ENCODE data around the gene PPP1R3C. TPM values are rescaled to one million over a fixed set of nuclear protein-coding genes. Genes with fewer than 3 reads are reported as not detected.

The PPP1R3C gene
- total RNA-seq, 2 donors from 2014 or later, result 0.51 to 0.91 TPM

- no peak overlapping the region for H3K4me3 ChIP-seq (ENCODE audit: low read length)
- H3K4me1 ChIP-seq (ENCODE audit: control insufficient read depth, insufficient read depth, low read length), result no peaks in the 10 kb centered on the region
- no peaks in the 10 kb centered on the region for H3K36me3 ChIP-seq (ENCODE audit: control insufficient read depth, insufficient read depth, low read length)
- Mint-ChIP-seq H3K4me3 (no peak overlapping the region), H3K4me1 (no peaks in the 10 kb centered on the region), H3K9me3 (no peaks in the 10 kb centered on the region), H3K36me3 (ENCODE audit: low read depth) (no peaks in the 10 kb centered on the region), H3K27ac (no peak overlapping the region), H3K27me3 (ENCODE audit: insufficient read depth) (peaks cover 6% of the 10 kb centered on the region)
- no peaks in the 10 kb centered on the region for H3K27me3 ChIP-seq (ENCODE audit: control insufficient read depth, insufficient read depth, low read length, poor library complexity, severe bottlenecking)
- 86% methylated on average over 1 of the region's 1 CpG; no CpG with 5 or more reads in 1 of the 2 experiments for WGBS, 2 experiments (ENCODE audit: insufficient coverage in 1 of 2, insufficient read length in 1 of 2)
- no peak for TF ChIP-seq CTCF (conservative IDR thresholded peaks at IDR 0.05)
- H3K27ac ChIP-seq (ENCODE audit: low read depth, low read length), result no peak overlapping the region
- DNase-seq, result no peak
- H3K9me3 ChIP-seq (ENCODE audit: control insufficient read depth, low read length), result no peaks in the 10 kb centered on the region
- no peak overlapping the region for H3K9ac ChIP-seq (ENCODE audit: extremely low read depth, low read length, poor library complexity, severe bottlenecking)
Observed at GRCh38 chr10:91616137-91616536, 16.7 kb downstream of the PPP1R3C start.

GRCh38 chr10:91614225-91614624 lies 18.6 kb downstream of the PPP1R3C start:
- H3K4me3 ChIP-seq (ENCODE audit: low read length), result no peak overlapping the region
- no peaks in the 10 kb centered on the region for H3K36me3 ChIP-seq (ENCODE audit: control insufficient read depth, insufficient read depth, low read length)
- no peak overlapping the region for H3K4me3 Mint-ChIP-seq
- no peak overlapping the region for H3K9ac ChIP-seq (ENCODE audit: extremely low read depth, low read length, poor library complexity, severe bottlenecking)
- 82 to 96% methylated on average over 2 of the region's 2 CpGs for WGBS, 2 experiments (ENCODE audit: insufficient coverage in 1 of 2, insufficient read length in 1 of 2)
- H3K27ac Mint-ChIP-seq, result no peak overlapping the region
- no peak for DNase-seq
- H3K36me3 Mint-ChIP-seq (ENCODE audit: low read depth), result no peaks in the 10 kb centered on the region
- H3K9me3 Mint-ChIP-seq, result no peaks in the 10 kb centered on the region
- H3K9me3 ChIP-seq (ENCODE audit: control insufficient read depth, low read length), result no peaks in the 10 kb centered on the region
- H3K27ac ChIP-seq (ENCODE audit: low read depth, low read length), result no peak overlapping the region
- H3K4me1 Mint-ChIP-seq, result no peaks in the 10 kb centered on the region
- H3K4me1 ChIP-seq (ENCODE audit: control insufficient read depth, insufficient read depth, low read length), result no peaks in the 10 kb centered on the region
- no peaks in the 10 kb centered on the region for H3K27me3 ChIP-seq (ENCODE audit: control insufficient read depth, insufficient read depth, low read length, poor library complexity, severe bottlenecking)
- peaks cover 6% of the 10 kb centered on the region for H3K27me3 Mint-ChIP-seq (ENCODE audit: insufficient read depth)
- TF ChIP-seq CTCF (conservative IDR thresholded peaks at IDR 0.05), result no peak

GRCh38 chr10:91613411-91614187 lies 19.3 kb downstream of the PPP1R3C start:
- H3K27ac ChIP-seq (ENCODE audit: low read depth, low read length), result no peak overlapping the region

More at GRCh38 chr10:91613411-91614187, 19.3 kb downstream of the PPP1R3C start:
- Mint-ChIP-seq H3K36me3 (ENCODE audit: low read depth) (no peaks in the 10 kb centered on the region), H3K4me3 (no peak overlapping the region), H3K9me3 (no peaks in the 10 kb centered on the region), H3K4me1 (no peaks in the 10 kb centered on the region), H3K27ac (no peak overlapping the region), H3K27me3 (ENCODE audit: insufficient read depth) (peaks cover 6% of the 10 kb centered on the region)
- Histone ChIP-seq H3K9me3 (ENCODE audit: control insufficient read depth, low read length) (no peaks in the 10 kb centered on the region), H3K36me3 (ENCODE audit: control insufficient read depth, insufficient read depth, low read length) (no peaks in the 10 kb centered on the region), H3K4me1 (ENCODE audit: control insufficient read depth, insufficient read depth, low read length) (no peaks in the 10 kb centered on the region), H3K27me3 (ENCODE audit: control insufficient read depth, insufficient read depth, low read length, poor library complexity, severe bottlenecking) (no peaks in the 10 kb centered on the region), H3K4me3 (ENCODE audit: low read length) (no peak overlapping the region), H3K9ac (ENCODE audit: extremely low read depth, low read length, poor library complexity, severe bottlenecking) (no peak overlapping the region)
- WGBS, 2 experiments (ENCODE audit: insufficient coverage in 1 of 2, insufficient read length in 1 of 2), result 91 to 96% methylated on average over 4 of the region's 4 CpGs
- DNase-seq, result no peak
- no peak for TF ChIP-seq CTCF (conservative IDR thresholded peaks at IDR 0.05)

Measured in endodermal cell (in vitro differentiated cells).